ENCODE results near the gene FDXR. TPM values are rescaled to one million over a fixed set of nuclear protein-coding genes. Genes with fewer than 3 reads are reported as not detected.
A peak's percentile ranks its signal among the peaks of the same experiment; 100 is the strongest.

Gene FDXR
- total RNA-seq, 1 experiment from 2014 or later: 39.7 TPM

- H3K27ac Mint-ChIP-seq: 0 out of 7 replicates have a peak overlapping the region, but pooled peaks of 1 of the 3 experiments have one; percentile 23
- H3K4ac ChIP-seq (ENCODE audit: low read depth, low read length): no peak overlapping the region
- no CpG with 5 or more reads among the region's 26 CpGs for WGBS (ENCODE audit: extremely low coverage, insufficient read length, low lambda C conversion rate)
- H3K9me3 ChIP-seq (ENCODE audit: control insufficient read depth, low read depth, low read length): no peaks in the 10 kb centered on the region
- H3K4me3 Mint-ChIP-seq: peak overlapping the region in 1 of 2 experiments; percentile 7; a peak in 1 of 5 replicates
- H4K5ac ChIP-seq (ENCODE audit: insufficient read length, low read depth, low read length): no peak overlapping the region
- no peak overlapping the region for H2BK12ac ChIP-seq (ENCODE audit: insufficient read length, low read depth, low read length)
- H3K23me2 ChIP-seq (ENCODE audit: insufficient read length, low read depth, low read length, poor library complexity, severe bottlenecking): no peaks in the 10 kb centered on the region
- H3K27me3 Mint-ChIP-seq (ENCODE audit: low read depth): peaks cover 11% of the 10 kb centered on the region
- no peak overlapping the region for H2BK120ac ChIP-seq (ENCODE audit: low read depth, low read length, poor library complexity, severe bottlenecking)
- peaks cover 14 to 24% of the 10 kb centered on the region in 2 experiments for H3K4me1 Mint-ChIP-seq
- no peak overlapping the region for H3K56ac ChIP-seq (ENCODE audit: insufficient read length, low read depth, low read length)
- H4K20me1 ChIP-seq (ENCODE audit: control insufficient read depth, insufficient read depth, insufficient read length): no peaks in the 10 kb centered on the region
- no peaks in the 10 kb centered on the region for H3K27me3 ChIP-seq (ENCODE audit: insufficient read depth, low read length)
- H4K8ac ChIP-seq (replicated peaks; ENCODE audit: insufficient read length, low read depth, low read length): no peak overlapping the region
- H3K23ac ChIP-seq (ENCODE audit: insufficient read length, low read depth, low read length): no peak overlapping the region
- TF ChIP-seq, protein P1, sequence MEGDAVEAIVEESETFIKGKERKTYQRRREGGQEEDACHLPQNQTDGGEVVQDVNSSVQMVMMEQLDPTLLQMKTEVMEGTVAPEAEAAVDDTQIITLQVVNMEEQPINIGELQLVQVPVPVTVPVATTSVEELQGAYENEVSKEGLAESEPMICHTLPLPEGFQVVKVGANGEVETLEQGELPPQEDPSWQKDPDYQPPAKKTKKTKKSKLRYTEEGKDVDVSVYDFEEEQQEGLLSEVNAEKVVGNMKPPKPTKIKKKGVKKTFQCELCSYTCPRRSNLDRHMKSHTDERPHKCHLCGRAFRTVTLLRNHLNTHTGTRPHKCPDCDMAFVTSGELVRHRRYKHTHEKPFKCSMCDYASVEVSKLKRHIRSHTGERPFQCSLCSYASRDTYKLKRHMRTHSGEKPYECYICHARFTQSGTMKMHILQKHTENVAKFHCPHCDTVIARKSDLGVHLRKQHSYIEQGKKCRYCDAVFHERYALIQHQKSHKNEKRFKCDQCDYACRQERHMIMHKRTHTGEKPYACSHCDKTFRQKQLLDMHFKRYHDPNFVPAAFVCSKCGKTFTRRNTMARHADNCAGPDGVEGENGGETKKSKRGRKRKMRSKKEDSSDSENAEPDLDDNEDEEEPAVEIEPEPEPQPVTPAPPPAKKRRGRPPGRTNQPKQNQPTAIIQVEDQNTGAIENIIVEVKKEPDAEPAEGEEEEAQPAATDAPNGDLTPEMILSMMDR (conservative IDR thresholded peaks at IDR 0.05): no peak
- no peak overlapping the region for H2BK5ac ChIP-seq (ENCODE audit: insufficient read length, low read length)
- H2BK20ac ChIP-seq (ENCODE audit: low read depth, low read length, poor library complexity, severe bottlenecking): no peak overlapping the region
- H3T11ph ChIP-seq (ENCODE audit: low read length): no peak overlapping the region
- no peak overlapping the region for H3K18ac ChIP-seq (ENCODE audit: insufficient read length, low read depth, low read length)
- H2AFZ ChIP-seq (ENCODE audit: low read length): no peak overlapping the region
- DNase-seq: no peak
- H4K91ac ChIP-seq (ENCODE audit: insufficient read length, low read depth, low read length): no peak overlapping the region
- no peak overlapping the region for H3K27ac ChIP-seq (ENCODE audit: insufficient read length, low read depth, low read length)
- H3K4me1 ChIP-seq (ENCODE audit: insufficient read depth, low read length): peaks cover 2% of the 10 kb centered on the region; the same call in 1 of the 2 replicates
- H3K4me2 ChIP-seq (ENCODE audit: insufficient read depth, insufficient read length, low read length): no peak overlapping the region
- H3K79me1 ChIP-seq (ENCODE audit: insufficient read depth, low read depth, low read length, poor library complexity, severe bottlenecking): no peaks in the 10 kb centered on the region
- H3K36me3 Mint-ChIP-seq (ENCODE audit: insufficient read depth in 1 of 3, low read depth in 3 of 3): peaks cover 7 to 18% (median 15%) of the 10 kb centered on the region in 3 experiments; a peak in 6 of 7 replicates
- no peak overlapping the region for H3K14ac ChIP-seq (ENCODE audit: insufficient read depth, low read length)
- H2BK15ac ChIP-seq (ENCODE audit: low read depth, low read length): no peak overlapping the region
- no peak overlapping the region for H3K9ac ChIP-seq (ENCODE audit: extremely low read depth, insufficient read length, low read length)
- no peaks in the 10 kb centered on the region for H3K79me2 ChIP-seq (ENCODE audit: insufficient read depth, low read length)
- H2AK5ac ChIP-seq (ENCODE audit: insufficient read length, low read length): no peak overlapping the region
- H3K9me3 Mint-ChIP-seq: no peaks in the 10 kb centered on the region
Measured at GRCh38 chr17:74836191-74836590, 36.6 kb downstream of the FDXR start.

Measured in H9 (cell line).